DOHH2 (cell line): ENCODE results near the gene ATP2A1.
"Not testable (repeated sequence)": the region's sequence is repeated elsewhere in the genome, so short reads cannot be mapped to it uniquely, and the experiment has no call there.

Experiments
- H3F3A ChIP-seq: fragments of 200-600 bp; sonication (generic), shearing (Covaris generic); 2 replicates; pipeline ENCODE4 v1.6.0; 2016; ENCODE audit warnings: antibody characterized with exemption, mild to moderate bottlenecking; ENCODE audit not compliant: control insufficient read depth, insufficient read depth
- H3K27ac ChIP-seq: fragments of 200-600 bp; sonication (generic); 2 replicates; pipeline ENCODE4 v1.5.1; 2014; ENCODE audit warnings: low read depth, mild to moderate bottlenecking, low read length, moderate library complexity
- H3K27me3 ChIP-seq: fragments of 200-600 bp; sonication (generic); 2 replicates; pipeline ENCODE4 v1.6.1; 2014; ENCODE audit warnings: mild to moderate bottlenecking, low read length, mixed read lengths; ENCODE audit not compliant: control insufficient read depth
- H3K36me3 ChIP-seq: fragments of 200-600 bp; sonication (generic); 2 replicates; pipeline ENCODE4 v1.6.1; 2014; ENCODE audit warnings: mild to moderate bottlenecking, low read length, moderate library complexity, mixed read lengths; ENCODE audit not compliant: control insufficient read depth
- H3K4me1 ChIP-seq: fragments of 200-600 bp; sonication (generic); 2 replicates; pipeline ENCODE4 v1.6.1; 2014; ENCODE audit warnings: mild to moderate bottlenecking, low read length, mixed read lengths; ENCODE audit not compliant: control insufficient read depth
- H3K4me2 ChIP-seq: fragments of 200-600 bp; sonication (generic); 2 replicates; pipeline ENCODE4 v1.6.0; 2014; ENCODE audit warnings: mild to moderate bottlenecking, low read length, moderate library complexity
- H3K4me3 ChIP-seq: fragments of 200-600 bp; sonication (generic); 2 replicates; pipeline ENCODE4 v1.5.1; 2014; ENCODE audit warnings: mild to moderate bottlenecking, low read length, mixed read lengths
- H3K79me2 ChIP-seq: fragments of 200-600 bp; sonication (generic); 2 replicates; pipeline ENCODE4 v1.6.1; 2014; ENCODE audit warnings: mild to moderate bottlenecking, low read length, mixed read lengths; ENCODE audit not compliant: control insufficient read depth
- H3K9me2 ChIP-seq: fragments of 200-600 bp; sonication (generic); replicated peaks from 2 replicates; pipeline ENCODE4 v1.6.1; 2014; ENCODE audit warnings: mild to moderate bottlenecking, low read length, mixed read lengths; ENCODE audit not compliant: control insufficient read depth
- H3K9me3 ChIP-seq: fragments of 200-600 bp; sonication (generic); 2 replicates; pipeline ENCODE4 v1.6.1; 2014; ENCODE audit warnings: antibody characterized with exemption, low read length, mixed read lengths; ENCODE audit not compliant: control insufficient read depth, insufficient read depth
- H4K20me1 ChIP-seq: fragments of 200-600 bp; sonication (generic); 2 replicates; pipeline ENCODE4 v1.6.0; 2014; ENCODE audit warnings: low read depth, mild to moderate bottlenecking, antibody characterized with exemption, low read length, moderate library complexity; ENCODE audit not compliant: control insufficient read depth, insufficient read depth
- EZH2phosphoT487 ChIP-seq: fragments of 200-600 bp; sonication (generic); IDR thresholded peaks from 2 replicates; pipeline ENCODE4 v1.6.1; 2017; ENCODE audit warnings: borderline replicate concordance, mild to moderate bottlenecking, antibody characterized with exemption, low read length, moderate library complexity, mixed read lengths
- TF ChIP-seq, protein P1 (sequence below): fragments of 200-600 bp; sonication (generic); IDR thresholded peaks from one replicate; pipeline ENCODE4 v1.5.1; 2014; ENCODE audit warnings: antibody characterized with exemption, mild to moderate bottlenecking, low read depth, low read length; ENCODE audit not compliant: poor library complexity, severe bottlenecking

ATP2A1 gene

DNA sequence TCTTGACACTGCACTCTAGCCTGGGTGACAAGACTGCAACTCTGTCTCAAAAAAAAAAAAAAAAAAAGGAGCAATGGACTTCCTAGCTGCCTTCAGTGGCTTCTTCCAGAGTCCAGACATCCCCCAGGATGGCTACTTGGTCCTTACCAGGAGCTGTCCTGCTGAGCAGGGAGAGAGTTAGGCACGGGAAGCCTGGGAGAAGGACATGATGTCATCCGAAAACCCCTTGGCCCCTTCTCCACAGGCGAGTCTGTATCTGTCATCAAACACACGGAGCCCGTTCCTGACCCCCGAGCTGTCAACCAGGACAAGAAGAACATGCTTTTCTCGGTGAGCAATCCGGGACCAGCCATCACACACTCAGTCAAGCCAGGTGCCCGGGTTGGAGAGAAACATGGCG, 8.7 kb downstream of the ATP2A1 start:
- Histone ChIP-seq H3F3A (0 out of 2 replicates have a peak, but pooled peaks cover 2% of the 10 kb centered on the region), H3K9me3 (no peaks in the 10 kb centered on the region), H3K27ac (no peak overlapping the region), H3K9me2 (no peaks in the 10 kb centered on the region), H3K4me3 (no peak overlapping the region), H3K4me2 (no peak overlapping the region), H3K4me1 (peaks cover 4% of the 10 kb centered on the region; the same call in 1 of the 2 replicates), H4K20me1 (no peaks in the 10 kb centered on the region), H3K79me2 (no peaks in the 10 kb centered on the region), H3K27me3 (no peaks in the 10 kb centered on the region), H3K36me3 (no peaks in the 10 kb centered on the region)
- TF ChIP-seq, protein P1, sequence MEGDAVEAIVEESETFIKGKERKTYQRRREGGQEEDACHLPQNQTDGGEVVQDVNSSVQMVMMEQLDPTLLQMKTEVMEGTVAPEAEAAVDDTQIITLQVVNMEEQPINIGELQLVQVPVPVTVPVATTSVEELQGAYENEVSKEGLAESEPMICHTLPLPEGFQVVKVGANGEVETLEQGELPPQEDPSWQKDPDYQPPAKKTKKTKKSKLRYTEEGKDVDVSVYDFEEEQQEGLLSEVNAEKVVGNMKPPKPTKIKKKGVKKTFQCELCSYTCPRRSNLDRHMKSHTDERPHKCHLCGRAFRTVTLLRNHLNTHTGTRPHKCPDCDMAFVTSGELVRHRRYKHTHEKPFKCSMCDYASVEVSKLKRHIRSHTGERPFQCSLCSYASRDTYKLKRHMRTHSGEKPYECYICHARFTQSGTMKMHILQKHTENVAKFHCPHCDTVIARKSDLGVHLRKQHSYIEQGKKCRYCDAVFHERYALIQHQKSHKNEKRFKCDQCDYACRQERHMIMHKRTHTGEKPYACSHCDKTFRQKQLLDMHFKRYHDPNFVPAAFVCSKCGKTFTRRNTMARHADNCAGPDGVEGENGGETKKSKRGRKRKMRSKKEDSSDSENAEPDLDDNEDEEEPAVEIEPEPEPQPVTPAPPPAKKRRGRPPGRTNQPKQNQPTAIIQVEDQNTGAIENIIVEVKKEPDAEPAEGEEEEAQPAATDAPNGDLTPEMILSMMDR = no peak
- TF ChIP-seq EZH2phosphoT487 = no peak

DNA sequence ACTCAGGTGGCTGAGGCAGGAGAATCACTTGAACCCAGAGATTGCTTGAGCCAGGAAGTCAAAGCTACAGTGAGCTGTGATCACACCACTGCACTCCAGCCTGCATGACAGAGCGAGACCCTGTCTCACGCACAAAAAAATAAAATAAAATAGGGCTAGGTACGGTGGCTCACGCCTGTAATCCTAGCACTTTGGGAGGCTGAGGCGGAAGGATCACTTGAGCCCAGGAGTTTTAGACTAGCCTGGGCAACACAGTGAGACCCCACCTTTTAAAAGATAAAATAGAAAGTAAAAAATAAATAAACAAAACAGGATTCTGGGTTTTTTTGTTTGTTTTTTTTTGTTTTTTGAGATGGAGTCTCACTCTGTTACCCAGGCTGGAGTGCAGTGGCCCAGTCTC, 12.1 kb downstream of the ATP2A1 start:
- H3K27me3 ChIP-seq, H3F3A ChIP-seq, H3K9me2 ChIP-seq, H3K27ac ChIP-seq, H3K4me1 ChIP-seq, H3K36me3 ChIP-seq, H3K79me2 ChIP-seq, H3K4me2 ChIP-seq, H4K20me1 ChIP-seq, H3K9me3 ChIP-seq, H3K4me3 ChIP-seq: not testable (repeated sequence)

DNA sequence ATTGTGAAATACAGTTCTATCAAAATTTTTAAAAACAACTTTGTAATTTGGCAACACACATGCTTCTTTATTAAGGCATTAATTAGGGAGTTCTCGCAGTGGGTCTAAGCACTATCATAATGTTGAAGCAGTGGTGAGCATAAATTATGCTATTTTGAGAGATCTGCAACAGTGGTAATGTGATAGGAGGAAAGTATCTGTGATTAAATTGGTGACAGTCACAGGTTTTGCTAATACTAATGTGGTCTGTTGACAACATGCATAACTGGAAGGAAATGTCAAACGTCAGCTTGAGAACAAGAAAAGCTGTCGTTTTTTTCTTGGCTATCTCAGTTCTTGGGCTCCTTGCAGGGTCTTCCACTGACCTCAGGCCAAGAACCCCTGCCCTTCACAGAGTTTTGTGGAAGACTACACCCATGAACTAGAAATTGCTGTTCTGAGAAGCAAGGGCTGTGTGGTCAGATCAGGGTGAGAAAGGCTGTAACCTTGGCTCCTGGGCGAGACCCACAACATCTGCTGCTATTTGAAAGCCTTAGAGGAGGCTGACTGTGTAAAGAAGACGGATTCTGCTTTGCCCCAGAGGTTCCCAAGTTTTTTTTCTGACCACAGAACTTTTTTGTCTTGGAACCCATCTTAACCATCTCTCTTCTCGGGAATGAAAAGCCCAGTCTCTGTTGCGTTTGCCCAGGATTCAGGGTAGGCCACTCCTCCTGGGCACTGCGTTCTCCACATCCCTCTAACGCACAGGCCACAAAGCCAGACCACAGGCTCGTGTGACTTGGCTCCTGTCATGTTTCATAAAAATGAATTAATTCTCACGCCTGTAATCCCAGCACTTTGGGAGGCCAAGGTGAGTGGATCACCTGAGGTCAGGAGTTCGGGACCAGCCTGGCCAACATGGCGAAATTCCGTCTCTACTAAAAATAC, 13.9 kb downstream of the ATP2A1 start:
- Histone ChIP-seq H3K9me2 (no peaks in the 10 kb centered on the region), H3K79me2 (no peaks in the 10 kb centered on the region), H3K4me1 (no peaks in the 10 kb centered on the region), H3K27ac (no peak overlapping the region), H3K27me3 (no peaks in the 10 kb centered on the region), H3K9me3 (no peaks in the 10 kb centered on the region), H3K36me3 (no peaks in the 10 kb centered on the region), H4K20me1 (no peaks in the 10 kb centered on the region), H3K4me3 (no peak overlapping the region), H3F3A (0 out of 2 replicates have a peak, but pooled peaks cover 2% of the 10 kb centered on the region), H3K4me2 (no peak overlapping the region)
- TF ChIP-seq, protein P1 = no peak
- no peak for TF ChIP-seq EZH2phosphoT487

DNA sequence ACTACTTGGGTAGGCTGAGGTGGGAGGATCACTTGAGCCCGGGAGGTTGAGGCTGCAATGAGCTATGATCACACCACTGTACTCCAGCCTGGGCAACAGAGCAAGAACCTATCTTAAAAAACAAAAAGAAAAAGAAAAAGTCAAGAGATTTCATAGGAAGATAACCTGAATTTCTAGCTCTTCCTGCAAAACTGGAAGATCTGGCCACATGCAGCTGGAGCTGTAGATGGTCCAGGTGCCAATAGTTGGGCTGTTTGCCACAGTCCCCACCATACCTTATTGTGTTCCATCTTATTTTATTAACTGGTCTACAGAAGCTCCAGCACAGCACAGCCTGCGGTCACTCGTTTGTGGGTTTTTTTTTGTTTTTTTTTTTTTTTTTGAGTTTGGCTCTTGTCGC, 15.0 kb downstream of the ATP2A1 start:
- Histone ChIP-seq H3K4me1 (no peaks in the 10 kb centered on the region), H3K4me2 (no peak overlapping the region), H3K27me3 (no peaks in the 10 kb centered on the region), H3K36me3 (peaks cover 3% of the 10 kb centered on the region; the same call in 1 of the 2 replicates), H3K79me2 (no peaks in the 10 kb centered on the region), H3K27ac (no peak overlapping the region), H3K4me3 (no peak overlapping the region), H3K9me3 (no peaks in the 10 kb centered on the region), H3K9me2 (no peaks in the 10 kb centered on the region), H4K20me1 (no peaks in the 10 kb centered on the region), H3F3A (0 out of 2 replicates have a peak, but pooled peaks cover 2% of the 10 kb centered on the region)
- TF ChIP-seq, protein P1 = no peak
- TF ChIP-seq EZH2phosphoT487 = no peak
